Heart left ventricle (tissue), 16 donors: ENCODE data around the gene PTBP1. TPM values are rescaled to one million over a fixed set of nuclear protein-coding genes. Genes with fewer than 3 reads are reported as not detected.
A peak's percentile ranks its signal among the peaks of the same experiment; 100 is the strongest.

Source experiments
- ATAC-seq, 4 donors: fragments of 200-7000 bp; cut with Tn5 transposase; one replicate each; pipeline ENCODE4 v1.9.1; 2020 to 2022; ENCODE audit warnings: moderate library complexity in 4 of 4, mild to moderate bottlenecking in 3 of 4, moderate number of reproducible peaks in 1 of 4
- DNase-seq, 5 donors: peaks; one replicate each; pipeline ENCODE4 v3.0.0-alpha.2; 2020
- H3K27ac ChIP-seq, 12 donors: fragments of 200-600 bp; sonication (generic) in 4 of 12; one replicate each; pipeline versions ENCODE4 v1.5.0 to v1.8.0; 2016 to 2022; ENCODE audit warnings: mild to moderate bottlenecking in 2 of 12
- H3K27me3 ChIP-seq, 9 donors: fragments of 200-600 bp; sonication (generic) in 2 of 9; one replicate each; pipeline versions ENCODE4 v1.5.1 to v1.8.0; 2016 to 2022; ENCODE audit warnings: mild to moderate bottlenecking in 3 of 9
- H3K36me3 ChIP-seq, 9 donors: fragments of 200-600 bp; sonication (generic) in 2 of 9; one replicate each; pipeline versions ENCODE4 v1.5.0 to v1.8.0; 2018 to 2022; ENCODE audit warnings: mild to moderate bottlenecking in 2 of 9
- H3K4me1 ChIP-seq, 12 donors: fragments of 200-600 bp; sonication (generic) in 4 of 12; one replicate each; pipeline versions ENCODE4 v1.5.0 to v1.8.0; 2016 to 2022; ENCODE audit warnings: mild to moderate bottlenecking in 3 of 12
- H3K4me3 ChIP-seq, 12 donors: fragments of 200-600 bp; sonication (generic) in 4 of 12; one replicate each; pipeline versions ENCODE4 v1.5.0 to v1.8.0; 2017 to 2022; ENCODE audit warnings: mild to moderate bottlenecking in 9 of 12, moderate library complexity in 4 of 12
- H3K9me3 ChIP-seq, 12 donors: fragments of 200-600 bp; sonication (generic) in 4 of 12; one replicate each; pipeline versions ENCODE4 v1.5.0 to v1.8.0; 2016 to 2022; ENCODE audit warnings: mild to moderate bottlenecking in 1 of 12
- POLR2A ChIP-seq, 2 donors: fragments of 450-650 bp; IDR thresholded peaks; one replicate each; pipeline ENCODE4 v1.6.1; 2017; ENCODE audit warnings: antibody characterized with exemption in 2 of 2, mild to moderate bottlenecking in 2 of 2, moderate library complexity in 2 of 2
- WGBS, 4 donors: extraction: QIAGEN DNeasy Blood & Tissue Kit in 2 of 4; methylation state at CpG; one replicate each; pipeline versions ENCODE4 v1.1.5 to v1.1.7; 2013 to 2018; 5-methylcytosine and 5-hydroxymethylcytosine counted together
- intact Hi-C, 10 donors: fragments of 100-400 bp; cut with DNase I; formaldehyde crosslinking; loops; one replicate each; pipeline versions ENCODE4 v1.11.1 to v1.14.2; 2022
- polyA plus RNA-seq, 2 donors: library from polyadenylated mRNA; stranded (reverse); fragments of 200-250 nt; gene quantifications; one replicate each; pipeline ENCODE4 v1.2.3, GENCODE V29; 2013
- total RNA-seq, 9 donors: library from RNA; depleted of rRNA in 2 of 9; stranded (reverse); fragments of >200 nt in 2 of 9; fragmentation: NEBNext Ultra II Directional in 3 of 9; extraction: Animal tissue kit (Norgen Biotek cat#: 25700) in 3 of 9; gene quantifications; one replicate each; pipeline versions ENCODE4 v1.1.0 to v1.2.4, GENCODE V29; 2016 to 2023
- TF ChIP-seq, protein P1 (sequence below), 12 donors: fragments of 200-600 bp; sonication (generic) in 4 of 12; IDR thresholded peaks; one replicate each; pipeline versions ENCODE4 v1.5.0 to v1.8.0; 2018 to 2022; ENCODE audit warnings: antibody characterized with exemption in 12 of 12, mild to moderate bottlenecking in 5 of 12
- donor health status: ischemic (EF 13 %, LVEDD 7.1; RV severe dilation, severe dysfunction).
- donor health status: healthy with polysubstance abuse.
- donor health status: DM: no; HTN: yes; CAD: no.
- donor health status: DM: no; HTN: no; CAD: no.
- donor health status: ischemic (EF 25% LVEDD 6.9; RV normal size, moderate dysfunction).
- donor health status: ischemic (EF 25% LVEDD 5.7; RV mildly dilated, moderate dysfunction).
- donor health status: healthy.
- donor health status: DM: yes; HTN: yes; CAD: no.
- donor health status: ischemic (EF 35%, LVEDD 5.7; RV mildly dilated, moderate dysfunction).
- donor health status: nonischemic (EF 11% LVEDD 7.7; RV severe dilation, severe dysfunction).
- donor health status: DM: yes; HTN: yes; CAD: no.
- donor health status: PGD.
- donor health status: ischemic (EF 29% LVEDD 5.4; RV normal size, mild dysfunction).
- donor health status: nonischemic (EF 23%, LVEDD 6.1; RV moderate dilation, normal function).

The PTBP1 gene
- total and polyA plus RNA-seq, 11 donors = 39.2 to 144 (median 55.1) TPM

DNA sequence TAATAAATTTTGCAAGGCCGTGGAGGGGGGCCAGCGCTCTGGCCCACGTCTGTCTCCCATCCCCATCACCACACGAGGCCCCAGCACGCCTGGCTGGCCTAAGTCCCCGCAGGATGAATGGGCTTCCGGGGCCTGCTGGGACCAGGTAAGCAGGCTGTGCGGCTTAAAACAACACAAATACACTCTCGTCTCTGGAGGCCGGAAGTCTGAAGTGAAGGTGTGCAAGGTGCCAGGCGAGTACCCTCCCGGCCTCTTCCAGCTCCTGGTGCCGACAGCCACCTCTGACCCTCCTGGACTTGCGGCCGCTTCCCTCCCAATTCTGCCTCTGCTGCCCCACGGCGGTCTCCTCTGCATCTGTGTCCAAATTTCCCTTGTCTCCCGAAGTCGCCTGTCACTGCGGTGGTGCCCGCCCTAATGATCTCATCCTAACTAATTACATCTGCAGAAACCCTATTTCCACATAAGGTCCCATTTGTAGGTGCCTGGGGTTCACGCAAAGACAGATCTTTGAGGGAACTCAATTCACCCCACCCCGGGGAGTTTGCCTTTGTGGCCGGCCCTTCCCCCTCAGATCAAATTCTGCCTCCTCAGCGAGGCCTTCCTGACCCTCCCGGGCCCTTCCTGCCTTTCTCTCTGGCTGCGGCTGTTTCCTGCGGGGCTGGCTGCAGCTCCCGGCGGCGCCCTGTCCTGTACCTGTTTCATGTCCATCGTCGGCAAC is 8.1 kb upstream of the PTBP1 start:
- Histone ChIP-seq H3K4me1 (peaks cover 7 to 59% (median 32%) of the 10 kb centered on the region in 12 donors), H3K27ac (peak overlapping the region; percentile 57 to 86 (median 75)), H3K27me3 (no peaks in the 10 kb centered on the region), H3K36me3 (no peaks in the 10 kb centered on the region), H3K9me3 (no peaks in the 10 kb centered on the region), H3K4me3 (peak overlapping the region in 9 of 12 donors; percentile 11 to 28 (median 15))
- intact Hi-C loops = no loop called here
- peak; percentile 50 to 88 (median 78) for ATAC-seq
- 30 to 42% (median 34%) methylated on average over 27 to 33 of the region's 33 CpGs for WGBS, 4 donors
- peak in 4 of 5 donors; percentile 75 to 80 (median 78) for DNase-seq
- no peak for TF ChIP-seq POLR2A (IDR thresholded peaks at IDR 0.05)
- TF ChIP-seq, protein P1, sequence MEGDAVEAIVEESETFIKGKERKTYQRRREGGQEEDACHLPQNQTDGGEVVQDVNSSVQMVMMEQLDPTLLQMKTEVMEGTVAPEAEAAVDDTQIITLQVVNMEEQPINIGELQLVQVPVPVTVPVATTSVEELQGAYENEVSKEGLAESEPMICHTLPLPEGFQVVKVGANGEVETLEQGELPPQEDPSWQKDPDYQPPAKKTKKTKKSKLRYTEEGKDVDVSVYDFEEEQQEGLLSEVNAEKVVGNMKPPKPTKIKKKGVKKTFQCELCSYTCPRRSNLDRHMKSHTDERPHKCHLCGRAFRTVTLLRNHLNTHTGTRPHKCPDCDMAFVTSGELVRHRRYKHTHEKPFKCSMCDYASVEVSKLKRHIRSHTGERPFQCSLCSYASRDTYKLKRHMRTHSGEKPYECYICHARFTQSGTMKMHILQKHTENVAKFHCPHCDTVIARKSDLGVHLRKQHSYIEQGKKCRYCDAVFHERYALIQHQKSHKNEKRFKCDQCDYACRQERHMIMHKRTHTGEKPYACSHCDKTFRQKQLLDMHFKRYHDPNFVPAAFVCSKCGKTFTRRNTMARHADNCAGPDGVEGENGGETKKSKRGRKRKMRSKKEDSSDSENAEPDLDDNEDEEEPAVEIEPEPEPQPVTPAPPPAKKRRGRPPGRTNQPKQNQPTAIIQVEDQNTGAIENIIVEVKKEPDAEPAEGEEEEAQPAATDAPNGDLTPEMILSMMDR (IDR thresholded peaks at IDR 0.05) = peak in 2 of 12 donors; percentile 7 to 22

DNA sequence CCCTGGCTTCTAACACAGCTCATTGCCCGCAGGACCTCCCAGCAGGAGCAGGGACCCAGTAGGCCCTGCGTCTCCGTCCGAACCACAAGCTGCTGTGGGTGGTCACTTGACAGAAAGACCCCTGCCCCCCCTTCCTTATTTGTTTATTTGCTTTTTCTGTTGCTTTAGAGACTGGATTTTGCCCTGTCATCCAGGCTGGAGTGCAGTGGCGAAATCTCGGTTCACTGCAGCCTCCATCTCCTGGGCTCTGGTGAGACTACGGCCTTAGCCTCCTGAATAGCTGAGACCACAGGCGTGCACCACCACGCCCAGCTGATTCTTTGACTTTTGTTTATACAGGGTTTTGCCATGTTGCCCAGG is 7.6 kb upstream of the PTBP1 start:
- Histone ChIP-seq H3K9me3 (no peaks in the 10 kb centered on the region), H3K4me3 (peak overlapping the region in 6 of 12 donors; percentile 2 to 26 (median 14)), H3K27ac (peak overlapping the region; percentile 57 to 86 (median 75)), H3K27me3 (no peaks in the 10 kb centered on the region), H3K36me3 (no peaks in the 10 kb centered on the region), H3K4me1 (peaks cover 7 to 54% (median 32%) of the 10 kb centered on the region in 12 donors)
- TF ChIP-seq POLR2A (IDR thresholded peaks at IDR 0.05) = no peak
- TF ChIP-seq, protein P1 (IDR thresholded peaks at IDR 0.05) = no peak
- DNase-seq (no peak), ATAC-seq (no peak)
- WGBS, 4 donors = 62 to 69% (median 63%) methylated on average over 9 of the region's 9 CpGs
- intact Hi-C loops = no loop called here

DNA sequence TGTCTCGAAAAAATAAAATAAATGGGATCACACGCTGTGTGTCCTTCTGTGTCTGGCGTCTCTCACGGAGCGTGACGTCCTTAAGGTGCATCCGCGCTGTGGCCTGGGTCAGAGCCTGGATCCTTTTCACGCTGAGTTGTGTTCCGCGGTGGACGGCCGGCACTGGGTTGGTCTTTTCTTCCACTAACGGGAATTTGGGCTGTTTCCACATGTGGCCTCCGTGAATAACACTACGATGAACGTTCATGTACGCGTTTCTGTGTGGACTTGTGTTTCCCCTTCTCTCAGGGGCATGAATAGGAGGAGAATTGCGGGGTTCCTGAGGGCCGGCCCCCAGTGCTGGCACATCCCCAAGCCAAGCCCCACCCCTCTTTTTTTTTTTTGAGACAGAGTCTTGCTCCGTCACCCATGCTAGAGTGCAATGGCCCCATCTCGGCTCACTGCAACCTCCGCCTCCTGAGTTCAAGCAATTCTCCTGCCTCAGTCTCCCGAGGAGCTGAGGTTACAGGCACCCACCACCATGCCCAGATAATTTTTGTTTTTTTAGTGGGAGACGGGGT is 6.2 kb upstream of the PTBP1 start:
- Histone ChIP-seq H3K27ac (peak overlapping the region in 11 of 12 donors; percentile 31 to 86 (median 78)), H3K4me3 (no peak overlapping the region), H3K4me1 (peaks cover 7 to 60% (median 36%) of the 10 kb centered on the region in 12 donors), H3K36me3 (no peaks in the 10 kb centered on the region), H3K9me3 (no peaks in the 10 kb centered on the region), H3K27me3 (no peaks in the 10 kb centered on the region)
- intact Hi-C loops = no loop called here
- WGBS, 4 donors = 72 to 81% (median 79%) methylated on average over 26 of the region's 26 CpGs
- ATAC-seq (no peak), DNase-seq (no peak)
- no peak for TF ChIP-seq POLR2A (IDR thresholded peaks at IDR 0.05)
- TF ChIP-seq, protein P1 (IDR thresholded peaks at IDR 0.05) = no peak

DNA sequence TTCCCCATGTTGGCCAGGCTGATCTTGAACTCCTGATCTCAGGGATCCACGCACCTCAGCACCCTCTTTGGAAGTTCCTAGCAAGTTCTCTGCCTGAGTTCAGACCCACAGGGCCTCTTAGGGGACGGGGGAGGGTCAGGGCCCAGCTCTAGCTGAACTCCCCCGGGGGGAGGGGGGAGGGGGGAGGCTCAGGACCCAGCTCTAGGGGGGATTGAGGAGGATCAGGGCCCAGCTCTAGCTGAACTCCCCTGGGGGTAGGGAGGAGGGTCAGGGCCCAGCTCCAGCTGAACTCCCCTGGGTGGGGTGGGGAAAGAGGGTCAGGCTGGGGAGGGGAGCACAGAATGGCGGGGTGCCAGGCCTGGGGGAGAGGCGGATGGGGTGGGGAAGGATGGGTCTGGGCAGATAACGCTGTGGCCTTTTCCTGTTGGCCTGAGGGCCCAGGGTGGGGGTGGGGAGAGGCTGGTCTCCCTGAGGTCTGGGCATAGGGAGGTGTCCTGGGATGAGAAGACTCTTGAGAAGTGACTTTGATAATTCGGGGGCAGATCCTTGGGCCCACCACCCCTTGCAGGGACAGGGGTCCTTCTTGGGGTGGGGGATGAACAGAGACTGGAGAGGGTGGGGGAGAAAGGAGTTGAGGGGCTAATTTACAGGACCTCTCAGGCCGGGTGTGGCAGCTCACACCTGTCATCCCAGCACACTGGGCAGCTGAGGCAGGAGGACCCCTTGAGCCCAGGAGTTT is 5.5 kb upstream of the PTBP1 start:
- no peaks in the 10 kb centered on the region for H3K36me3 ChIP-seq
- no peak overlapping the region for H3K4me3 ChIP-seq
- WGBS, 4 donors = 45 to 61% (median 54%) methylated on average over 8 of the region's 8 CpGs
- intact Hi-C loops = no loop called here
- peak overlapping the region in 11 of 12 donors; percentile 53 to 86 (median 76) for H3K27ac ChIP-seq
- H3K27me3 ChIP-seq = no peaks in the 10 kb centered on the region
- TF ChIP-seq POLR2A (IDR thresholded peaks at IDR 0.05) = no peak
- TF ChIP-seq, protein P1 (IDR thresholded peaks at IDR 0.05) = no peak
- no peaks in the 10 kb centered on the region for H3K9me3 ChIP-seq
- peaks cover 7 to 64% (median 41%) of the 10 kb centered on the region in 12 donors for H3K4me1 ChIP-seq
- DNase-seq (peak in 2 of 5 donors; percentile 37 to 69), ATAC-seq (peak in 2 of 4 donors; percentile 21 to 22)
